Stimulated activated CD8-positive, alpha-beta memory T cell treated with anti-CD3 and anti-CD28 coated beads, Interleukin-4, amount 100 ng/mL, for 24 hours (primary cell): ENCODE data around the gene ZFR.
"Not testable (repeated sequence)": the region's sequence is repeated elsewhere in the genome, so short reads cannot be mapped to it uniquely, and the experiment has no call there.

Experiments
- DNase-seq: peaks from one replicate; pipeline ENCODE4 v3.0.0-alpha.2; 2020; ENCODE audit warnings: low read depth

The ZFR gene

DNA sequence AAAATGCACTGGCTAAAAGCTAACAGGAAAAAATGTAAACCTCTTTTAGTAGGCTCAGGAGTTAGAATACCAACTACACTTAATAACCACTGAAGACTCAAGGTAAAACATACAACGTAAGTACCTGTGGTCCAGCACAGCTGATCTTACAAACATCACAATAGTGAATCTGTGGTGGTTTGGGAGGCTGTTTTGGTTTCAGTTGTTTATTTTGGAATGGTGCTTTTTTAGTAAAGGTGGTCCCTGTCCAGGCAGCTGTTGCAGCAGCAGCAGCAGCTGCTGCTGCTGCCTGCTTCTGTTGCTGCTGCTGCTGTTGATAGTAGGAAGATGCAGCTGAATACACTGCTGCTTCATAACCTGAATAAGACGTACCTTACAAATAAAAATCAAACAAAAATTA is 37.9 kb downstream of the ZFR start:
- no peak for DNase-seq

DNA sequence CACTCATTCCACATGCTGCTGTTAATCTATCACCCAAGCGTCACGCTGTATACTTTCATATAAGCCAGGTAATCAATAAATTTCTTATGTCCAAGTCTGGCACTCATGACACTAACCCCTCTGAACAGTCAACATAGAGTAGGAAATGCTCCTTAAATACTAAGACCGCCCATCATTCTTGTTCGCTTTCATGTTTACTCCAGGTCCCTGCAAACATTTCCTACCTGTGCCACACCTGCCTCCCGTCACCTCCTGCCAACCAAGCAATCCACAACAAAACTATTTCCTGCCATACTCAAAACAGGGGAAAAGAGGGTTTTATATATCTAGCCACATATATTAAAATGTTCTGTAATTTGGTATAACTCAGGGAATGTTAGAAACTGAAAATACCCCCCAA is 39.0 kb downstream of the ZFR start:
- no peak for DNase-seq

DNA sequence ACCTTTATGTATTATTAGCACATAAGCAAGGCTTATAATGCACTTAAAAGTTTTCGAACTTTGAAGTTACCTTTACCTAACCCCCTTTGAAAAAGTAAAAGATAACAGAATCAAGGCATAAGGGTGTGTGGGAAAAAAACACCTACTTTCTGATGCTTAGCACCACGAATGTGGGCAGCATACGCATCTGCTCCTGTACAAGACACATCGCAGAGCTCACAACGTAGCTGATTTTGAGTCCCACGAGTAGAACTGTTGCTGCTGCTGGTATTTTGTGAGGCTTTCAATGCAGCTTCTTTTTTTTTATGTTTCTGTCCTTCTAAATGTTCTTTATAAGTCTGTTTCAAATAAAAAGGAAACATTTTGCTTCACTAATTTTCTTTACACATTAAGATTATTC is 40.8 kb downstream of the ZFR start:
- no peak for DNase-seq

DNA sequence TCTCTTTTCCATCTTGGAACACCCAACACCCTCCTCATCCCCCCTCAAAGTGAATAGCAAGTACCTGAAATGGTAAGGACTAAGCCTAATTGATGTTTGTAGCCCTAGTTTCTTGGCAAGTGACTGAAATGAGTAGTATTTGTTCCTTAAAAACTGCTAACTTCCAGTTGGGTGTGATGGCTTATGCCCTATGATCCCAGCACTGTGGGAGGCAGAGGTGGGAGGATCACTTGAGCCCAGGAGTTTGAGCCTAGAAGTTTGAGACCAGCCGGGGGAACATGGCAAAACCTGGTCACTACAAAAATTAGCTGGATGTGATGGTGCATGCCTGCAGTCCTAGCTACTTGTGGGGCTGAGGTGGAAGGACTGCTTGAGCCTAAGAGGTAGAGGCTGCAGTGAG is 44.1 kb downstream of the ZFR start:
- DNase-seq, result no peak

DNA sequence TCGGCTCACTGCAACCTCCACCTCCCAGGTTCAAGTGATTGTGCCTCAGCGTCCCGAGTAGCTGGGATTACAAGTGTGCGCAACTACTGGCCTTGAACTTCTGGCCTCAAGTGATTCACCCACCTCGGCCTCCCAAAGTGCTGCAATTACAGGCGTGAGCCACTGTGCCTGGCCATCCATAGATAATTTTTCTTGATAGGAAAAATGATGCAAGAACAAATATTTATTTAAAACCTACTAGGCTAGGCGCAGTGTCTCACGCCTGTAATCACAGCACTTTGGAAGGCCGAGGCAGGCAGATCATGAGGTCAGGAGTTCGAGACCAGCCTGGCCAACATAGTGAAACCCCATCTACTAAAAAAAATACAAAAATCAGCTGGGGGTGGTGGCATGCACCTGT is 45.8 kb downstream of the ZFR start:
- DNase-seq, result not testable (repeated sequence)

DNA sequence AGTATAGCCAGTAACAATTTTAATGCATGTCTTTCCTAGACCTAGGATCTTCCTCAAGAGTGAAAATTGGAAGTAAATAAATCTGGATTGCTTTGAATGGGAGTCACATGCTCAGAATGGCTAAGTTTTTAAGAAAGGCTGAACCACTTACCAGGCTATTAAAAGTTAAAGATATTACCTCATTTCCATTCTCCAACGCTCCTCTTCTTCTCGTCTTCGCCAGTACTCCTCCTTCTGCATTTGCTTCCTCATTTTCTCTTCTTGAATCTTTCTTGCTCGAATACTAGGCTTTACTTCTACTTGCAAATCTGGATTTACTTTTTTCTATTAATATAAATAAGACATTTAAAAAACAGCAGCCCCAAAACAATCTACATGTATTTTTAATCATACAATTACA is 49.6 kb downstream of the ZFR start:
- no peak for DNase-seq

DNA sequence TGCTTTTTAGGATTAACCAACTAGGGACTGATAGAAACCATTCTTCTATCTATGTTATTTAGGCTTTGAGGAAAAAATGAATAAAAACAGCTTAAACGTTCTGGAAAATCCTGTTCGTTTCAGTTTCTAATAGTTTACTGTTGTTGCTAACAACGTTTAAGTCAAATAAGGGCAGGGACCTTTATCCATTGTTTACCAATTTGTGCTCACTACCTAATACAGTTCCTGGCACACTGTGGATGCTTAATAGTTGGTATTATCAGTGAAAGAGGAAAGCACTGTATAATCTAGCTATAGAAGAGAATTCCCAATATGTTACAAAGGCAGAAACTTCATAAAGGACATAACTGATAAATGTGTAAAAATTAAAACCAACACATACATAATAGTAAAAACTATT is 52.5 kb downstream of the ZFR start:
- DNase-seq, result no peak

DNA sequence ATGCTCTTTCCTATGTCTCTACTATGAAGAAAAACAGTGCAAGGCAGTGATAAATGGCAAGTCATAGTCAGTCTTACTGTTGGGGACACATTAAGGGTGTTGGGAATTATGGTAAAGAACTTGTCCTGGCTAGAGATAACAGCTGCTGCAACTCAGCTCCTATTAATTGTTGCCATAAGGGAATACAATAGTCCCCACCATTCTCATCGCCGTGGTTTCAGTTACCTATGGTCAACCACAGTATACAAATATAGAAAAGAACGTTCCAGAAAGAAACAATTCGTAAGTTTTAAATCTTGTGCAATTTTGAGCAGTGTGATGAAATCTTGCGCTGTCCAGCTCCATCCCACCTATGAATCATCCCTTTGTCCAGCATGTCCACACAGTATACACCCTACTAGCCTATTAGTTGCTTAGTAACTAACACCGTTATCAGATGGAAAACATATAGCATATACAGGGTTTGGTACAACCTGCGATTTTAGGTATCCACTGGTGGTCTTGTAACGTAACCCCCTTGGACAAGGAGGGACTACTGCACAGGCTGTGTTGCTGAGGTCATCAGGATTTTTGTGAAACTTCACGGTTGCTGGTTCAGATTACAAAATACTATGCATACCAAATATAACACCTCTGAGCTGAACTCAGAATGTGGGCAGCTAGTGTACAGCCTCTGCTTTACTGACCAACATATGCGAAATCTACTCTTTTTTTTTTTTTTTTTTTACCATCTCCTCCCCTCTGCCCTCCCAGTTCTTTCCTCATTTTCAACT is 53.5 kb downstream of the ZFR start:
- DNase-seq, result no peak

DNA sequence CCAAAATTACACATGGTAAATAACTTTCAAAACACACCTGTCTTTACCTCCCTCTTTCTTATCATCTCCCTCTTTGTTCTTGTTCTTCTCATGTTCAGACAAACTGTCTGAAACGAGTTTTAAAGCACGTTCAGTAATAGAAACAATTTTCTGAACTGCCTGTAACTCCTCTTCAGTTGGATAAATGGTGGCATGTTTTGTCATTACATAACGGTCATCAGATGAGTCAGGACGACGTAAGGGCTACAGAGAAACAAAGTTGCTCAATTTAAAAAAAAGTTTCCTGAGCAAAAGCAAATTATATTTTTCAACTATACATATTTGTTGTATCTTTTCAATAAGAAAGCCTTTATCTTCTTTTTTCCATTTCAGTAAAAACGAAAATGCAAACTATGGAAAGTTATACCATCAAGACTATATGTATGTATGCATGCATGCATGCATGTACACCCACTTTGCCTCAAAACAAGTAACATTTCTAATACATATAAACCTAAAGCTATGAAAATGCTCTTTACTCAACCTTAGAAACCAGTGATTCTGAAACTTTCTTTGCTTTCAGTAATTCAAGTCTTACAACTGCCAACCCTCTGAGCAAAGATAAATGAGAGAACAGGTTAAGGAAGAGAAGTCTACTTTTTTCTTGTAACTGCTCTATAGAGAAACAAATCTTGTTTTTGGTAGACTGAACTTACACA is 56.0 kb downstream of the ZFR start:
- DNase-seq, result no peak

DNA sequence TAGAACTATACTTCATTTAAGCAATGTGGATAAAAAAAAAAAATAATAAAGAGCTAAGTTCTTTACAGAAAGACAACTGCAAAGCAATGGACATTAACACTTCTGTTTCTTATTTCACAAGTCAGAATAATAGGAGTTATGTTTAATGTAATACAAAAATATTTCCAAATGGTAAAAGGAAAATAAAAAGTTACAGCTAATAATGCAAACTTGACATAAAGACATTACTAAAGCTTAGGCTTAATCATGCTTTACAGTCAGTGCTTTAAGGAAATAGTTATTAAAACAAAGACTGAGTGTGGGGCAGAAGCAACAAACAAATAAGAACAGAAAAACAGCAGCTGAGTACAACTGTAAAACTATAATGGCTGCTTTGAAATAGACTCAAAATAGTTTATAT is 56.7 kb downstream of the ZFR start:
- no peak for DNase-seq

DNA sequence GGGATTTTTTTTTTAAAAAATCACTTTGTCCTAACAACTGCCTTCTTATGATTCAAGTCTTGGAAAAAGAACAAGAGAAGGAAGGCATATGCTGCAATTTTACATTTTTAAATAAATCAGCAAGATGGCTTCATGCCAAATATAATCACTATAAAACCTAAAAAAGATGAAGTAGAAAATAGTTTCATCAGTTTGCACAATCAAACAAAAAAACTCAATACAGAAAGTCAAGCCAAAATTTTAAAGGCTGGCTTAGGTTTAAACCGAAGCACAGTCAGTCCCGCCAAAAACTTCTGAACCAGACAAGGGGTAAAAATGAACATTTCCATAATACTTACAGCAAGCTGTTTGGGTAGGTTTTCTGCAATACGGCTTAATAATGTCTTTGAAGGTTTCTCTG is 57.3 kb downstream of the ZFR start:
- DNase-seq, result no peak

DNA sequence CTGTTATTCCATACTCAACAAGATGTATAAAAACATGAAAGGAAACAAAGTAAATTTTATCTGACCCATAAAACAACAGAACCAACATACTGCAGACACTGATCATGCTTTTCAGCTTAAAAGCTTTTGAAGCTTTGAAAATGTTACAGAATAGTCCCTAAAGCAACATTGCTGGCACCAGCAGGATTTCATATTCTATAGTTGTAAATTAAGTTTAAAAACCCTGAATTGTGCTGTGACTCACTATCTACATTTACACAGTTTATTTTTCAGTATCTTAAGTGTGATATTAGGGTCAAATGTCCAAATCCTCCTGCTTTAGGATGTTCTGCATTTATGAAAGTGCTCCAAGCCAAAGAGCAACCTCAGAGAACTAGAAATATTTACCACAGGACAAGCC is 59.9 kb downstream of the ZFR start:
- no peak for DNase-seq

DNA sequence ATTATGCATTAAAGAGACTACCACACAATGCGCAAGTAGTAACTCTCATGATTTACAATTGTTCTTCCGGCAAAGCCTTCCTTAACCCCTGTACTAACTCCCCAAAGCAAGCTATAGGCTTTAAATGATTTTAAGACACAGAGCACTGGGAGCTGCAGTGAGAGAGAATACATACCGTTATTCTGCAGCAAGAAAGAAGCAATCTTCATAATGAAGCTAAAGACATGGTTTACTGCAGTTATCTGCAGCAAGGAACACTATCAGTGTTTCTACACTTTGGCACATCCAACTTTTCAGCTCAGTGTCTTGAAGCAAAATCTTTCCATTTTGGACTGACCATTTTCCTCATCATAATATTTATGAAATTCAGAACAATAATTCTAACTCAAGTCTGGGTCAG is 61.0 kb downstream of the ZFR start:
- no peak for DNase-seq

DNA sequence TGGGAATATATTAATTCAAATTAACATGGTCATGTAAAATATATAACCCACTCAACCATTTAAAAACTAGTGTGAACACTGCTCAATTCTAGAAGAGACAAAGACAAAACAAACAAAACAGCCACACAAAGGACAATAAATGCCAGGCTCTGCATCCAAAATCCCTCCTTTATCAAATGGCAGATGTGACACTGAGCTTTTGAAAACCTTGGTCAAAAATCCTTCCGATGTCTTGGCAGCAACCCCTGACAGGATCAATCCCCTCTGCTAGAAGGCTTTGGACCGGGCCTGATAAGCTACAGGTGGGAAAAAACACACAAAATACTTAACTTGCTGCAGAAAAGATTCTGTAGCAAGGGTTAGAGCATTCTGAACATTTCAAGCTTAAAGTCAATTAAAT is 61.5 kb downstream of the ZFR start:
- no peak for DNase-seq

DNA sequence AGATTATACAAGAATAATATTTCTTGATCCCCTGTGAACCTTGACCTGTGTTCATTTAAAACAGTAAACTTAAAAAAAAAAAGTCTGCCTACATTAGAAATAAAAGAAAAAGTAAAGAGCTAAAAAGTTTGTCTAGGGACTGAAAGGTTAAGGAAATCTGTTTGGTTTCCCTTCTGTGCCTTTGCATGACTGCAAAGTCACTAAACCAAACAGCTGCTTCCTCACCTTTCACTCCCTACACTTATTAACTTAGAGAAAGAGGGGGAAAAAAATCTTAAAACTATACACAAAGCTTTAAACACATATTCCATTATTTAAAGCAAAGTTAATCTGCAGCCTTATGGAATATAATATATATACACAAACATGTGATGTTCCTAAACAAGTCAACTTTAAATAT is 65.1 kb downstream of the ZFR start:
- DNase-seq, result no peak

DNA sequence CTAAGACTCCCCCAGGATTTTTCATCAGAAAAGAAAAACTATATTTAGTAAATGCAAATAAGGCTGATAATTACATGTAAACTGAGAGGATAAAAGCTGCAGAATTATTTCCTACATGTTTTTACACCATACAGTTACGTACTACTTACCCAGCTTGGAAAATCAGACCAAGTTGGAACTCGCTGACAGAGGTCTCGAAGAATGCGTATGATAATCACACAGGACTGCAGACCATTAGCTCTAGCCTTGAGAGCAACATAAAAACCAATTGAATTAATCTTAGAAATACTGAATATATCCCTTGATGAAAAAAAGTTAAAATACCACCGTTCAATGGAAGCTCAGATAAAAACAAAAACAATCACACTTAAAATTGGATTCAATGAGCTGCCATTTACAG is 65.6 kb downstream of the ZFR start:
- no peak for DNase-seq

DNA sequence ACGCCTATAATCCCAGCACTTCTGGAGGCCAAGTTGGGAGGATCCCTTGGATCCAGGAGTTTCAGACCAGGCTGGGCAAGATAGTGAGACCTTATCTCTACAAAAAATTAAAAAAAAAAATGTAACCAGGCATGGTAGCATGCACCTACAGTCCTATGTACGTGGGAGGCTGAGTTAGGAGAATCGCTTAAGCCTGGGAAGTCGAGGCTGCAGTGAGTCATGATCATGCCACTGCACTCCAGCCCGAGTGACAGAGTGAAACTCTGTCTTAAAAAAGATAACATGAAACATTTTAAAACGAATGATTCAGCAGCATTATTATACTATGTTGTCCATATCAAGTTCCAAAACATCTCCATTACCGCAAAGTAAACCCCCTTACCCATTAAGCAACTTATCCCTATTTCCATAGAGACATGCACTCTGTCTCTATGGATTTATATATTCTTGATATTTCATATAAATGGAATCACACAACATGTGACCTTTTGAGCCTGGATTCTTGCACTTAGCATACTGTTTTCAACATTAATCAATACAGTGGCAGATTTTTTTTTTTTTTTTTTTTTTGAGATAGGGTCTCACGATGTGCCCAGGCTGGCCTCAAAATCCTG is 74.9 kb downstream of the ZFR start:
- DNase-seq, result no peak

DNA sequence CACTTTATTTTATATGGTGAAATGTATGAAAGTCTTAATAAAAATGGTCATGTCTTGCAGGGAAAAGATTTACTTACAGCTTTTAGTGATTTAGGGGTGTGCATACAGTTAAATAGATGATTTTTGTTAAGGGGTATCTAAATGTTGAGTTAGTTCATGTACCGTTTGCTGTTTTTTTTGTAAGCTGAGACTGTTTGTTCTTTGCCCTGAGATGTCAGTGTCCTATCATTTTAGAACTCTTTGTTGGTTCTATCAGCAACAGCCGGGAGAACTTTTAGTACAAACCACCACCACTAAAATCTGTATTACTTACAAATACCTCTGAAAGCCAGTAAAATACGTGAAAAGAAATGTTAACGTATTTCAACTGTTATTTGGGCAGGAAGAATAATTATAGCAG is 75.5 kb downstream of the ZFR start:
- DNase-seq, result no peak

DNA sequence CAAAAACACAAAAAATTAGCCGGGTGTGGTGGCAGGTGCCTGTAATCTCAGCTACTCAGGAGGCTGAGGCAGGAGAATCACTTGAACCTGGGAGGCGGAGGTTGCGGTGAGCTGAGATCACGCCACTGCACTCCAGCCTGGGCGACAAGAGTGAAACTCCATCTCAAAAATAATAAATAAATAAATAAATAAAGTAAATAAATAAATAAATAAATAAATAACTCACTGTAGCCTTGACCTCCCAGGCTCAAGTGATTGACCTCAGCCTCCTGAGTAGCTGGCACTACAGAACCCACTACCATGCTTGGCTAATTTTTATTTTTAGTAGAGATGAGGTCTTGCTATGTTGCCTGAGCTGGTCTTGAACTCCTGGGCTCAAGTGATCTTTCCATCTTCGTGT is 77.3 kb downstream of the ZFR start:
- not testable (repeated sequence) for DNase-seq

DNA sequence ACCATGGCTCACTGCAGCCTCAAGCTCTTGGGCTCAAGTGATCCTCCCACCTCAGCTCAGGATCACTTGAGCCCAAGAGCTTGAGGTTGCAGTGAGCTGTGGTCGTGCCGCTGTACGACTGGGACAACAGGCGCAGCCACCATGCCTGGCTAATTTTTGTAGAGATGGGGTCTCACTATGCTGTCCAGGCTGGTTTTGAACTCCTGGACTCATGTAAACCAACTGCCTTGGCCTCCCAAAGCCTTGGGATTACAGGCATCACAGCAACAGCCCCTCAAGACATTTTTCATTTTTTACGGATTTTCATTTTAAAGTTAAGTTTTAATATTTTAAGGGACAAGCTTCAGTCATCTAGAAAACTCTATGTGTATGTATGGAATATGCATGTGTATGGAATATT is 78.9 kb downstream of the ZFR start:
- DNase-seq, result no peak

DNA sequence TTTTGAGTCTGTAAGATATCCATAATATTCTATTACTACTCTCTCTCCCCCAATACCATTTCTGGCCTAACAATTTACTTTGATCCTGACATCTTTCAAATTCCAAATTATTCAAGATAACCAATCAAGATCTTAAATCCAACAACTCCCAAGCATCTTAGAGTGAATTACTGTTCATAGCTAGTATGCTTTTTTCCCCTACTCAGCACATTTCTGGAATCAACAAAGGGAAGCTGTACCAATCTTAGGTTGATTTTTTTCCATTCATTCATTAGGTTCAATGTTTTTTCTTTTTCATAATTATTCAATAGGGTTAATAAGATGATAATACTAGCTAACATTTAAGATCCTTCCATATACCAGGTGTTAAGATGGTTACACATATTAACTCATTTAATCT is 81.5 kb downstream of the ZFR start:
- no peak for DNase-seq

DNA sequence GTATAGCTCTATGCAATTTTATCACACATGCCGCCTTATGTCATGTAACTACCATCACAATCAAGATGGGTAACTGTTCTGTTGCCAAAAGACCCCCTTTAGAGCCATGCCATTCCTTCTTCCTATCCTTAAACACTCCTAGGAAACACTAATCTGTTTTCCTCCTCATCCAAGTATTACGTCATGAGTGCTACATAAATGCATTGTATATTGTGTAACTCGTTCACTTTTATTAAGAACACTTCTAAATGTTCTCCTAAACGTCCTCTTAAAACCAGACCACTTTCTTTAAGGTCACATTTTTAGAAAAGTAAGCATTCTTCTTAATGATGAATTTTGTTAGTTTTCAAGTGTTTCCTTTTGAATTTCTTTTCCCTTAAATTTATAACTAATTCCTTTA is 82.0 kb downstream of the ZFR start:
- no peak for DNase-seq

DNA sequence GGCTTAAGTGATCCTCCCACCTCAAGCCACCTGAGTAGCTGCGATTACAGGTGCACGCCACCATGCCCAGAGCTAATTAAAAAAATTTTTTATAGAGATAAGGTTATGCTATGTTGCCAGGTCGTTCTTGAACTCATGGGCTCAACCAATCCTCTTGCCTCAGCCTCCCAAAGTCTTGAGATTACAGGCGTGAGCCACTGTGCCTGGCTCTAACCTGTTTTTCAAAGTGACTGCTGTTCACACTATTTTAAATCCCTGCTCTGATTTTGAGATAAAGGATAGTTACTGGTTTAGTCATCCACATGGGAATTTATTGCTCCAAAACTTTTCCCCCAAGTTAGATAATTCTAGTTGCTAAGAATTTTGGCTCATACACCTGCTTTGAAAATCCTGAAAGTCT is 83.6 kb downstream of the ZFR start:
- no peak for DNase-seq

DNA sequence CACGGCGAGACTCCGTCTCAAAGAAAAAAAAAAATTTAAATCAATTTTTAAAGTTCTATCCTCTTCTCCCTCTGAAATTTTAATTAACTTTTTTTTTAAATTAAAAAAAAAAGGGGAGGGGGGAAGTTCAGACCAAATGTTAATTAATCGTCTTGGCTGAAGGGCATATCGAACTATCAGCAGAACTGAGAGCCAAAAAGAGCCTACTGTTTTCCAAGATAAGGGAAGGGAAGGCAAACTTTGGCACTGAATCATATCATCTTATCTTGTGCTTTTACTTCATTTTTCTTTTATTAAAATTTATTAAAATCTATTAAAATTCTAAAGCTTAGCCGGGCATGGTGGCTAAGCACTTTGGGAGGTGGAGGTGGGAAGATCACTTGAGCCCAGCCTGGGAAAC is 85.9 kb downstream of the ZFR start:
- no peak for DNase-seq
